HG02763 (cell line): ENCODE measurements around the gene TMCO6.
"Not testable (repeated sequence)": the region's sequence is repeated elsewhere in the genome, so short reads cannot be mapped to it uniquely, and the experiment has no call there.

ENCODE experiments used
- ATAC-seq: cut with Tn5 transposase; IDR thresholded peaks from one replicate; pipeline ENCODE4 v1.9.1; 2021; ENCODE audit warnings: mild to moderate bottlenecking, moderate library complexity; ENCODE audit not compliant: unreplicated experiment

TMCO6 gene

DNA sequence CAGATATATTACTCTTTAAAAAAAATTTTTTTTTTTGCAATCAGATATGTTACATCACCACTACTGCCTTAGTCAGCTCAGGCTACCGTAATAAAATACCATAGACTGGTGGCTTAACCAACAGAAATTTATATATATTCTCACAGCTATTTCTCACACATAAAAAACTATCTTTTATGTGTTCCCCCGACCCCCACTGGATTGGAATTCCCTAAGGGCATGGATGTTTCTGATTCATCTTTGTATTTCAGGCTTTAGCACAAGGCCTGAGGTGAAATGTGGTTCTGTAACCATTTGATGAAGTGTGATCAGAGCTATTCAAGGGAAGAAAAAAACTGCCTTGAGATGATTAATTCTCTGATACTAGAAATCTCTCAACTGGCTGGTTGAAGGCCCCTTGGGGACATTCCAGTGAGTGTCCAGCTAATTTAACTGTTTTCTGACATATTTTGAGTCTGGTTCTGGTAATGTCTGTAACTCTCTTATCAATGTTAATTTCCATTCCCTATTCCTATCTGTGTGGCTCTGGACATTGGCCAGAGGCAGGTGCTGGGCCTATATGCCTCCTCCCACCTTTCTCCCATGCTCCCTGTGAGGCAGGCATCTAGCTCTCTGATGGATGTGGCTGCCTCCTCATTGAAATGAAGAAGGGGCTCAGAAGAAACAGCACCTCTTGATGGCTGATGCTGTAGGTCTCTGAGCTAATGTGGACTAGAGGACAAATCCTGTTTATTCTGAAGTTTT is 8.8 kb upstream of the TMCO6 start:
- ATAC-seq, result no peak

DNA sequence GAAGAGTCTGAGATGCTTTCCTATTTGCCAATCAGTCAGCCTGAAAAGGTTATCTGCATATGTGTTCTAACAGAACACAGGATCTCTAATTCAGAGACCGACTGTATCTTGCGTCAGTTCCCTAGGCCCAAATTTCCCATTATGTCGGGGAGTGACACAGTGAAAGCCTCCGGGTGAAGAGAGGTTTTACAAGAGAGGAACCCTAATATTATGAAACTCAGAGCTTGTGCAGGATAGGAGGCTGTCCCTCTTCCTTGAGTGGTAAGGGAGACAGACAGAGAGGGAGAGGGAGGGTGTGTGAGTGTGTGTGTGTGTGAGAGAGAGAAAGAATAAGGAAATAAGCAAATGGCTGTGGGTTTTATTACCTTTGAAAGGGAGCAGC is 8.2 kb upstream of the TMCO6 start:
- no peak for ATAC-seq

- ATAC-seq, result peak; percentile 30
Measured at GRCh38 chr5:140631831-140632365, 7.4 kb upstream of the TMCO6 start.

GRCh38 chr5:140632366-140633020 is 6.8 kb upstream of the TMCO6 start:
- peak; percentile 44 for ATAC-seq

DNA sequence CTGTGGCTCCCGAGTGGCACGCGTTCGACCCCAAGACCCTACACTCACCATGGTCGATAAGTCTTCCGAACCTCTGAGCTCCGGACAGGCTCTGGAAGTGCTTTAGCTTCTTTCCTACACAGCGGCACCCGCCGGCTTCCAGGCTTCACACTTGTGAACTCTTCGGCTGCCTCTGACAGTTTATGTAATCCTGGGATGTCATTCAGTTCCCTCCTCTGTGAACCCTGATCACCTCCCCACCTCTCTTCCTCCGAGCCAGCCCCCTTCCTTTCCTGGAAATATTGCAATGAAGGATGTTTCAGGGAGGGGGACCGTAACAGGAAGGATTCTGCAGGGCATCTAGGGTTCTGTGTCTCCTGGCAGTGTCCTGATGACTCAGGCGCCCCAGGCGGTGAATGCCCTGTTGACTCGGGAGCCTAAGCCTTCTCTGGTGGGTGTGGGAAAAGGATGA is 6.2 kb upstream of the TMCO6 start, which contains the start of gene CD14:
Gene CD14 (minus strand): TSS at position 155 of the 451 bp plus-strand sequence. CDS start 104 bp downstream, at position 51.
- no peak for ATAC-seq

DNA sequence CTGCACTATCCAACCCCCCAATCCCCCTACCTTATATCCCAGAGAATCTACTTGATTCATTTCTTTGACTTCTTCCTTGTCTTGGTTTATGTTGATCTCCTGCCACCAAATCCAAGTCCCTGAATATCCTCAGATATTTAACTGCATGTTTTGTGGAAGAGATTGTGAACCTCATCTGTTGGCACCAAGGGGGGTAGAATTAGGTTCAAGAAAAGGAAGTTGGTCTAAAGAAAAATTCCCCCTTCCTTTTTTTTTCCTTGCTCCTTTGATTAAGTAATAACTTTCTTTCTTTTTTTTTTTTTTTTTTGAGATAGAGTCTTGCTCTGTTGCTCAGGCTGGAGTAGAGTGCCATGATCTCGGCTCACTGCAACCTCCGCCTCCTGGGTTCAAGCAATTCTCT is 5.8 kb upstream of the TMCO6 start:
- ATAC-seq, result no peak

- no peak for ATAC-seq
Measured at GRCh38 chr5:140634103-140634502, 5.1 kb upstream of the TMCO6 start.

DNA sequence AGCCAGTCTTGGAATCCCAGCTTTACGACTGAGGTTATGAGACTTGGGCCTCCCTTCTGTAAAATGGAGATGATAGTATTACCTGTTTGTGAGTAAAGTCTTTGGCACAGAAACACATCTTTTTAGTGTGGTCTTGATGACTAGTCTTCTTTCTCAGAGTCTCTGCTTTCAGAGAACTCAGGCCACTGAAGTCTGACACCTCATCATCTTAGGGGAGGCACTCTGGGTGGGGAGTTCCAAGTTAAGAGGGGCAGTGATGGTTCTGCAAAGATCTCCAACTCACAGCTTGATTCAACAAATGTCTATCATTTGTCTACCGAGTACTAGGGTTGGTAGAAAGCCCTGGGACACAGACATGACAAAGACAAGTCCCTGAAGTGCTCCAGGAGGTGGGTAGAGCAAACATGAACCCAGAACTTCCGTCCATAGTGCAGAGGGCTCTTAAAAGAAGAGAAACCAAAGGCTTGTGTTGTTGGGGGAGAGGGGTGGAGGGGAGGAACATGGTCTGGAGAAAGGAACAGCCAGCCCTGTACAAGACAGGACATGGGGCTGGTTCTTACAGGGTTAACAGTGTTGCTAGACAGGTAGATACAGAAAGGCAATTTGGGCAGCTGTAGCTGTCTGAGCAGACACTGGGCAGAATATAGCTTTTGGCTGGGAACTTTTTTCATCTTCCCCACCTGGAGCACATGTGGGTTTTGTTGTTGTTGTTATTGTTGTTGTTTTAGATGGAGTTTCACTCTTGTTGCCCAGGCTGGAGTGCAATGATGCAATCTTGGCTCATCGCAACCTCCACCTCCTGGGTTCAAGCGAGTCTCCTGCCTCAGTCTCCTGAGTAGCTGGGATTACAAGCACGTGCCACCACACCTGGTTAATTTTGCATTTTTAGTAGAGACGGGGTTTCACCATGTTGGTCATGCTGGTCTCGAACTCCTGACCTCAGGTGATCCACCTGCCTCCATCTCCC is 3.7 kb upstream of the TMCO6 start:
- no peak for ATAC-seq

- no peak for ATAC-seq
Measured at GRCh38 chr5:140637371-140638100, 1.7 kb upstream of the TMCO6 start.

DNA sequence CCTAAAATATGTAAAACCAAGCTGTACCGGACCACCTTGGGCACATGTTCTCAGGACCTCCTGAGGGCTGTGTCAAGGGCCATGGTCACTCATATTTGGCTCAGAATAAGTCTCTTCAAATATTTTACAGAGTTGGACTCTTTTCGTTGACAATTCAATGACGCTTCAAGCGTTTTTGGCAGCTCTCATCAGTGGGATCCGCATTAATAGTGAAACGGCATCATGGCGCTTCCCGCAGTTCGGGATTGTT is 428 bp upstream of the TMCO6 start:
- ATAC-seq, result not testable (repeated sequence)

- ATAC-seq, result no peak
Measured at GRCh38 chr5:140641716-140642115, 2.5 kb downstream of the TMCO6 start.

DNA sequence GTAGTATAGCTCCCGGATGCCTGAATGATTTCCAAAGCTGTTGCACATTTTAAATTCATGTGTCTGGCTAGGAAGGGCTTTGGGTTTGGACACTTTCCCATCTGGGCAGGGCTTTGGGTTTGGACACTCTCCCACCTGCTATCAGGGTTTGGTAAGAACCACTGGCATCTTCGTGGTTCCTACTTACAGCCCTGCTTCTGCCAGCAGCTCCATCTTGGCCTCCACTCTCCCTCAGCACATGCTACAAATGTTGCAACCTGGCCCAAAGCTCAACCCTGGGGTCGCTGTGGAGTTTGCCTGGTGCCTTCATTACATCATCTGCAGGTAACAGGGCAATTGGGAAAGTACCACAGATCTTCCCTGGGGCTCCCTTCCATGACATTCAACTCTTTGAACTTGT is 3.5 kb downstream of the TMCO6 start:
- ATAC-seq, result no peak

DNA sequence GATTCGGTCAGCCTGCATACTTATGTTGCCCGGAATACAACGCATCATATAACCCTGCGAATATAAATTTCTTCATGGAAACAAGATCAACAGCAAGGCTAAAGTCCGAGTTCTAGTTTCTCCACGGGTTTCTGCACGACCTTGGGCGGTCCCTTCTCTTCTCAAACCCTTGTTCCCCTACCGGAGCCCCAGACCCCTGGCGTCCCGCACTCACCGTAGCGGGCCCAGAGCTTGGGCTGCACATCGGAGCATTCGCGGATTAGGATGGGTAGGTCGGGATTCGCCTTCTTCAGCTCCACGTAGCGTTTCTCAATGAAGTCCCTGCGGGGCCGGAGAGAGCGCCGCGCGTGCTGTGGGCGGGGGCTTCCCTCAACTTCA is 7.8 kb downstream of the TMCO6 start:
- no peak for ATAC-seq

- ATAC-seq, result no peak
Measured at GRCh38 chr5:140658870-140659269, 19.6 kb downstream of the TMCO6 start.

DNA sequence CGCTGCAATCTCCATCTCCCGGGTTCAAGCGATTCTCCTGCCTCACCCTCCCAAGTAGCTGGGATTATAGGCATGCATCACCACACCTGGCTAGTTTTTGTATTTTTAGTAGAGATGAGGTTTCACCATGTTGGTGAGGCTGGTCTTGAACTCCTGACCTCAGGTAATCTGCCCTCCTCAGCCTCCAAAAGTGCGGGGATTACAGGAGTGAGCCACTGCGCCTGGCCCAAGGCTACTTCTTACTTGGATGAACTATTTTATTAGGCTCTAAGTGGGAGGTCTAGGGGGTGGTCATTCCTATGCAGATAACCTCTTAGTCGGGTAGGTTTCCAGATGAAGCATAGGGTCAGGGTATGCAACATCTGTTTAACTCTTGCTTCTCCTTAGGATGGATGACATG is 21.1 kb downstream of the TMCO6 start:
- ATAC-seq, result not testable (repeated sequence)

DNA sequence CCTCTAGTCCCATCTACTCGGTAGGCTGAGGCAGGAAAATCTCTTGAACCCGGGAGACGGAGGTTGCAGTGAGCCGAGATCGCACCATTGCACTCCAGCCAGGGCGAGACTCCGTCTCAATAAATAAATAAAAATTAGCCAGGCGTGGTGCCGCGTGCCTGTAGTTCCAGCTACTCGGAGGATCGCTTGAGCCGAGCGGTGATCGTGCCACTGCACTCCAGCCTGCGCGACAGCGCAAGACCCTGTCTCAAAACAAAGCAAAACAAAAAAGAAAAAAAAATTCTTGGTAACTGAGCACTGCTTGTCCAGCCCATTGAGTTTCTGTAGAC is 24.7 kb downstream of the TMCO6 start:
- no peak for ATAC-seq

GRCh38 chr5:140664359-140665119 is 25.3 kb downstream of the TMCO6 start, which contains the start of gene WDR55:
Gene WDR55 (plus strand): TSS chr5:140664904. CDS start chr5:140664913, 9 bp downstream.
- peak; percentile 98 for ATAC-seq

DNA sequence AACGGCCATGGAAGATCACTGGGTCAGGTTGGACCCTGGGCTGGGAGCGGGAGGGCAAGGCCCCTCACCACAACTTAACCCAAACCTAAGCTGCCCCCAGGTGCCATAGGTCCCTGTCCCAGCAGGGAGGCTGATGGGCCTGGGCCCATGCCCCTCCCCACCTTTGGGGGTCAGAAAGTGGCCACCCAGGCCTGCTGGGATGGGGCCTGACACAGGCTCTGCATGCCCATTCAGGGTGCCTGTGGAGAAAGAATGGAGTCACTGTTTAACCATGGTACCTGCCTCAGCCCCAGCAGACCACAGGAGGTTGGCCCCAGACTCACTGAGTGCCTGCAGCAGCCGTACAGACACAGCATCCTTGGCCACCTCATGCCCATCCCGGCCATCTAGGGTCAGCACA is 31.8 kb downstream of the TMCO6 start:
- ATAC-seq, result not testable (repeated sequence)

DNA sequence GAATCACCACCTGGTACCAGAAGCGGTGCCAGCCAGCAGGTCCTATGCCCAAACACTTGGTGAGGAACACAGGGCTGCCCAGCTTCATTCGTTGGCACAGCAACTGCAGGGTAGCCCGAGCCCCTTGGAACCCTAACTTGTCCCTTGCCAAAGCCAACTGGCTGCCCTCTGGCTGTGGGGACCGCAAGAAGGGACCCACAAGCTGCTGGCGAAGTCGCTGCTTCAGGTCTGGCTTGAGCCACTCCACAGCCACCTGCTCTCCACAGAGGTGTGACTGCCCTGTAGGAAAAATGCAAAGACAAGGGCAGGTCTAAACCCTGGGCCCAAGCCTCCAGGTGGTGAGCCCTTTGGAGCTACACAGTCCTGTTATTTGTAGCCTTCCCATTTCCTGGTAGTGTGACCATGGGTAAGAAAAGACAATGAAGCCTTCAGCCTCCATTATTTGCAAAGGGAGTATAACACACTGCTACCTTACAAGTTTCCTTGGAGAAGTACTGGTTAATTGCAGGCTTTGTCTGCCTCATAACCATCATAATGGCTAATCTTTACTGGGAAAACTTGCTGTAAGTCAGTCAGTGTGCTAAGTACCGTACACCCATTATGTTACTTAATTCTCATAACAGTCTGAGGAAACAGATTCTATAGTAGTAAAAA is 32.3 kb downstream of the TMCO6 start:
- ATAC-seq, result no peak
